Neutrophil (primary cell): Measurements from ENCODE around the gene GUCA1A.

Experiments used
- H3K27ac ChIP-seq: fragments of 200-600 bp; sonication (generic); 2 replicates; pipeline ENCODE4 v1.5.1; 2016; ENCODE audit warnings: mild to moderate bottlenecking, moderate library complexity
- H3K27me3 ChIP-seq: fragments of 200-600 bp; sonication (generic); 2 replicates; pipeline ENCODE4 v1.6.0; 2016; ENCODE audit warnings: mild to moderate bottlenecking
- H3K36me3 ChIP-seq: fragments of 200-600 bp; sonication (generic); 2 replicates; pipeline ENCODE4 v1.5.1; 2017
- H3K4me1 ChIP-seq, 2 experiments: fragments of 200-600 bp in 1 of 2; sonication (generic) in 1 of 2; 1 replicate in 1 of 2; 2 replicates in 1 of 2; pipeline versions ENCODE4 v1.5.1 to v1.6.1; 2013 to 2016; ENCODE audit warnings: low read depth in 1 of 2, low read length in 1 of 2, mild to moderate bottlenecking in 1 of 2, moderate library complexity in 1 of 2; ENCODE audit not compliant: control insufficient read depth in 1 of 2, insufficient read depth in 1 of 2
- H3K4me3 ChIP-seq, 2 experiments: fragments of 200-600 bp in 1 of 2; sonication (generic) in 1 of 2; 1 replicate in 1 of 2; 2 replicates in 1 of 2; pipeline ENCODE4 v1.5.1; 2013 to 2016; ENCODE audit warnings: low read depth in 1 of 2, low read length in 1 of 2, mild to moderate bottlenecking in 1 of 2, moderate library complexity in 1 of 2
- H3K9me3 ChIP-seq: fragments of 200-600 bp; sonication (generic); 2 replicates; pipeline ENCODE4 v1.5.1; 2016
- CTCF ChIP-seq: fragments of 200-600 bp; sonication (generic); IDR thresholded peaks from 2 replicates; pipeline ENCODE4 v1.5.1; 2016; ENCODE audit warnings: antibody characterized with exemption

Gene GUCA1A

DNA sequence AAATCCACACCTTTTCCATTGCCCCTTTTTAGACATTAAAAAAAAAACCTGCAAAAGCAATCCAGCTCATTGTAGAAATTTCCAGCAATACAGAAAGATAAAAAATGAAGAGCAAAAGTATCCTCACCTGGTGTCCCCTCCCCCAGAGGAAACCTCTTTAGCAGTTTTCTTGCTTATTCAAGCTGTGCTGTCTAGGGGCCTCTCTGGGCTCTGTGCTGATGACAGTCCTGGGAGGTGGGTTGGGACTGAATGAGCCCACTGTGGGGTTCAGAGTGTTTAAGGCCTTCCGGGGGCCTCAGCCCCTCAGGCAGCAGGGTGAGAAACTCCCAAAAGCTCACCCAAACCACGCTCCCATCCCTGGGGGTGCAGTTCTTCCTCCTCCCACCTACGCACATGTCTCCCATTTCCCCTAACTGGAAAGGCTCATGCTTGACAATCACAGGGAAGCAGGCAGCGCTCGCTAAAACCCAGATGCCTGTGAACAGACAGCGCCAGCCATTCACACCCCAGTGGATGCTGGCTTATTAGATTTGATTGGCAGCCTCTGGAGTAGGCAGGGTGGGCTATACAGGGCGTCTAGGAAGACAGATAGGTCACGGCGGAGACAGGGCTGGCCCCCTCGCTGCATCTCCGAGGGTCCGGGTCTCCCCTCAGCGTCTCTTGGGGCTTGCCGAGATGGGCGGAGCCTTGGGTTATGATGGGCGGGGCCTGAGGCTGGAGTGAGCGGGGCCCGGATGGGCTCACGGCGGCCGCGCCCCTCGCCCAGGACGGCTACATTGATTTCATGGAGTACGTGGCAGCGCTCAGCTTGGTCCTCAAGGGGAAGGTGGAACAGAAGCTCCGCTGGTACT, 4.6 kb downstream of the GUCA1A start:
- no peak overlapping the region for H3K4me3 ChIP-seq
- H3K27me3 ChIP-seq: peaks cover 37% of the 10 kb centered on the region
- no peak overlapping the region for H3K27ac ChIP-seq
- no peak for TF ChIP-seq CTCF
- H3K4me1 ChIP-seq: peaks cover 0 to 5% of the 10 kb centered on the region in 2 experiments
- no peaks in the 10 kb centered on the region for H3K9me3 ChIP-seq
- no peaks in the 10 kb centered on the region for H3K36me3 ChIP-seq

DNA sequence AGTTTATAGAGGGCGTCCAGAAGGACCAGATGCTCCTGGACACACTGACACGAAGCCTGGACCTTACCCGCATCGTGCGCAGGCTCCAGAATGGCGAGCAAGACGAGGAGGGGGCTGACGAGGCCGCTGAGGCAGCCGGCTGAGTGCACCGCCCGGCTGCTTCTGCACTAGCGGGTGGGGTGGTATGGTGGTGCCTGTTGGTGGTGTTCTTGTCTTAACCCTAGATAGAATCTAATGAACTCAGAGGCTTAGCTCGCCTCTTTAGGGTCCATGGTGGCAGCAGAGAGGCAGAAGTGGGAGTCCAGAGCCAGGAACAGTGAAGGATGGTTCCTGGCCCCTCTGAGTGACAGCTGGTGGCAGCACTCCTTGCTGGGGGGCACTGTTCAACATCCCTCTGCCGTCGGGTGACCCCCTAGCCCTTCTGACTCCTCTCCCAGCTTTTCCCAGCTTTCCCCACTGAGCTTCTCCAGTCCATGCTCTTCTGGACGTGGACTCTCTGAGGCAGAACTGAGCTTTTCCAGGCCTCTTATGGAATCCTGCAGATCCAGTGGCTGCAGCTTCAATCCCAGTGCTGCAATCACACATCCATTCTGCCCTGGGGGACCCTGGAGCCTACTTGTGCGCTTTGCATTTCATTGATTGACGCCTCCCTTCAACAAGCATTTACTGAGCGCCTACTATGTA, 6.2 kb downstream of the GUCA1A start:
- H3K9me3 ChIP-seq: no peaks in the 10 kb centered on the region
- no peak overlapping the region for H3K27ac ChIP-seq
- peaks cover 0 to 5% of the 10 kb centered on the region in 2 experiments for H3K4me1 ChIP-seq
- no peaks in the 10 kb centered on the region for H3K36me3 ChIP-seq
- no peak for TF ChIP-seq CTCF
- H3K27me3 ChIP-seq: peaks cover 37% of the 10 kb centered on the region
- H3K4me3 ChIP-seq: no peak overlapping the region

- peaks cover 37% of the 10 kb centered on the region for H3K27me3 ChIP-seq
- TF ChIP-seq CTCF: no peak
- H3K36me3 ChIP-seq: no peaks in the 10 kb centered on the region
- peaks cover 0 to 5% of the 10 kb centered on the region in 2 experiments for H3K4me1 ChIP-seq
- no peak overlapping the region for H3K4me3 ChIP-seq
- no peaks in the 10 kb centered on the region for H3K9me3 ChIP-seq
- no peak overlapping the region for H3K27ac ChIP-seq
These were observed 6.8 kb downstream of the GUCA1A start for GRCh38 chr6:42179945-42180313.

DNA sequence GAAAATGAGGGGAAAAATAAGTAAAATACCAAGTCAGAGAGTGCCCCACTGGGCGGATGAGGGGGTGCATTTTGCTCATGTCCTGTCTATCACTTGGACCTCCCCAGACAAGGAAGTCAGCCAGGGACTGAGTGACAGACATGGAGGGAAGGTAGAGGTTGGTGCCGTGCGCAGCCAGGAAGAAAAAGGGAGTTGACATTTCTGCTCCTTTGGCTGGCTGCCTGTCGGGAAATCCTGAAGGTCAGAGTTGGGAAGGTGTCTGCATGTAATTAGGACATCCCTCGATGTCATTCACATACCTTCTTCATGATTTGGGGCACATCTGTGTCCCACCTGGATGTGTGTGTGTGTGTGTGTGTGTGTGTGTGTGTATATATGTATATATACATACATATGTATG, 8.9 kb downstream of the GUCA1A start:
- Histone ChIP-seq H3K4me1 (peaks cover 0 to 5% of the 10 kb centered on the region in 2 experiments), H3K27me3 (peaks cover 34% of the 10 kb centered on the region), H3K36me3 (no peaks in the 10 kb centered on the region), H3K27ac (no peak overlapping the region), H3K9me3 (no peaks in the 10 kb centered on the region), H3K4me3 (no peak overlapping the region)
- no peak for TF ChIP-seq CTCF

DNA sequence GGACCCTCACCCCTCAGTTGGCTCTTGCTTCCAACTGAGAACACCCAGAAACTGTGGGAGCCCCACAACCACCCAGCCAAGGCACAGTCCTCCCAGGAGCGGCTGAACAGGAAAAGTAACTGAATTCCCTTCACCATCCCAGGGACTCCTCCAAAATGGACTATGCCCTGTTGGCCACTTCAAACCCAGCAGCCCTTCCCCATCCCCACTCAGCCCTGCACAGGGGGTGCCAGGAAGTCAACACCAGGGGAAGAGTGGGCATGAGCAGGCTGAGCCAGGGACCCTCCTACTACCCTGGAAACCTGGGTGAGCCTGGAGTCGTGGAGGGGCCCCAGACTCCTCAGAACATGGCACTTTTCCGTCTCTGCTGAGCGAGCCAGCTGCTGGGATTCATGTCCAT, 11.3 kb downstream of the GUCA1A start:
- no peaks in the 10 kb centered on the region for H3K4me1 ChIP-seq
- no peak overlapping the region for H3K27ac ChIP-seq
- H3K36me3 ChIP-seq: no peaks in the 10 kb centered on the region
- peaks cover 11% of the 10 kb centered on the region for H3K27me3 ChIP-seq
- H3K9me3 ChIP-seq: no peaks in the 10 kb centered on the region
- no peak for TF ChIP-seq CTCF
- no peak overlapping the region for H3K4me3 ChIP-seq
